GM23248 (cell line): ENCODE data around the gene TP53AIP1. TPM values are rescaled to one million over a fixed set of nuclear protein-coding genes. Genes with fewer than 3 reads are reported as not detected.

Source experiments
- DNase-seq: peaks from one replicate; pipeline ENCODE4 v3.0.0-alpha.2; 2015
- H2AFZ ChIP-seq: fragments of 200-600 bp; sonication (generic); 2 replicates; pipeline ENCODE4 v1.6.1; 2016; ENCODE audit warnings: antibody characterized with exemption
- H3F3A ChIP-seq: fragments of 200-600 bp; sonication (generic); 2 replicates; pipeline ENCODE4 v1.6.1; 2016; ENCODE audit warnings: mild to moderate bottlenecking, antibody characterized with exemption, mixed run types; ENCODE audit not compliant: insufficient read depth
- H3K27ac ChIP-seq: fragments of 200-600 bp; sonication (generic); 2 replicates; pipeline ENCODE4 v1.5.1; 2016; ENCODE audit warnings: mild to moderate bottlenecking
- H3K27me3 ChIP-seq: fragments of 200-600 bp; sonication (generic); replicated peaks from 2 replicates; pipeline ENCODE4 v1.6.1; 2016; ENCODE audit warnings: mild to moderate bottlenecking; ENCODE audit not compliant: insufficient read depth
- H3K36me3 ChIP-seq: fragments of 200-600 bp; sonication (generic); 2 replicates; pipeline ENCODE4 v1.6.1; 2016; ENCODE audit warnings: low read depth, mild to moderate bottlenecking
- H3K4me1 ChIP-seq: fragments of 200-600 bp; sonication (generic); 2 replicates; pipeline ENCODE4 v1.6.1; 2016; ENCODE audit warnings: mild to moderate bottlenecking; ENCODE audit not compliant: insufficient read depth
- H3K4me2 ChIP-seq: fragments of 200-600 bp; sonication (generic); one replicate; pipeline ENCODE4 v1.6.1; 2016; ENCODE audit warnings: mild to moderate bottlenecking; ENCODE audit not compliant: unreplicated experiment
- H3K4me3 ChIP-seq: fragments of 200-600 bp; sonication (generic); 2 replicates; pipeline ENCODE4 v1.5.1; 2016; ENCODE audit warnings: mild to moderate bottlenecking
- H3K79me2 ChIP-seq: fragments of 200-600 bp; sonication (generic); 2 replicates; pipeline ENCODE4 v1.6.1; 2016; ENCODE audit warnings: mild to moderate bottlenecking; ENCODE audit not compliant: insufficient read depth
- H3K9ac ChIP-seq: fragments of 200-600 bp; sonication (generic); 2 replicates; pipeline ENCODE4 v1.6.1; 2016; ENCODE audit warnings: mild to moderate bottlenecking
- H3K9me2 ChIP-seq: fragments of 200-600 bp; sonication (generic); 2 replicates; pipeline ENCODE4 v1.6.1; 2016; ENCODE audit warnings: mixed run types, mild to moderate bottlenecking, moderate library complexity; ENCODE audit not compliant: insufficient read depth
- H3K9me3 ChIP-seq: fragments of 200-600 bp; sonication (generic); one replicate; pipeline ENCODE4 v1.6.1; 2017; ENCODE audit warnings: low read depth
- H4K20me1 ChIP-seq: fragments of 200-600 bp; sonication (generic); 2 replicates; pipeline ENCODE4 v1.6.0; 2016; ENCODE audit not compliant: insufficient read depth
- EZH2 ChIP-seq: fragments of 200-600 bp; sonication (generic); IDR thresholded peaks from 2 replicates; pipeline ENCODE4 v1.6.1; 2018; ENCODE audit warnings: antibody characterized with exemption, mild to moderate bottlenecking; ENCODE audit not compliant: insufficient read depth, poor library complexity, severe bottlenecking
- EZH2phosphoT487 ChIP-seq: fragments of 200-600 bp; sonication (generic); IDR thresholded peaks from 2 replicates; pipeline ENCODE4 v1.6.1; 2018; ENCODE audit warnings: antibody characterized with exemption, moderate library complexity, mild to moderate bottlenecking, low read depth; ENCODE audit not compliant: insufficient read depth
- WGBS, 2 experiments: methylation state at CpG; one replicate each; pipeline ENCODE4 v1.1.6; 2015 to 2017; ENCODE audit warnings: low lambda C conversion rate in 2 of 2, low coverage in 1 of 2; ENCODE audit errors: missing lambda C conversion rate in 2 of 2; 5-methylcytosine and 5-hydroxymethylcytosine counted together
- in situ Hi-C: fragments of 300-500 bp; cut with MboI; formaldehyde crosslinking; loops from 2 replicates; pipeline ENCODE4 v1.15.0; 2020
- polyA plus RNA-seq: library from polyadenylated mRNA; unstranded; fragments of >200 nt; fragmentation: Nextera tagmentation; extraction: Ambion mirVana; gene quantifications from 2 replicates; pipeline ENCODE4 v1.2.1, GENCODE V29; 2016
- total RNA-seq: library from RNA; depleted of rRNA; stranded (reverse); fragments of >200 nt; shearing (Covaris generic); gene quantifications from 2 replicates; pipeline ENCODE4 v1.2.3, GENCODE V29; 2014

TP53AIP1 gene
- total and polyA plus RNA-seq, 2 experiments from 2014 or later, result not detected

DNA sequence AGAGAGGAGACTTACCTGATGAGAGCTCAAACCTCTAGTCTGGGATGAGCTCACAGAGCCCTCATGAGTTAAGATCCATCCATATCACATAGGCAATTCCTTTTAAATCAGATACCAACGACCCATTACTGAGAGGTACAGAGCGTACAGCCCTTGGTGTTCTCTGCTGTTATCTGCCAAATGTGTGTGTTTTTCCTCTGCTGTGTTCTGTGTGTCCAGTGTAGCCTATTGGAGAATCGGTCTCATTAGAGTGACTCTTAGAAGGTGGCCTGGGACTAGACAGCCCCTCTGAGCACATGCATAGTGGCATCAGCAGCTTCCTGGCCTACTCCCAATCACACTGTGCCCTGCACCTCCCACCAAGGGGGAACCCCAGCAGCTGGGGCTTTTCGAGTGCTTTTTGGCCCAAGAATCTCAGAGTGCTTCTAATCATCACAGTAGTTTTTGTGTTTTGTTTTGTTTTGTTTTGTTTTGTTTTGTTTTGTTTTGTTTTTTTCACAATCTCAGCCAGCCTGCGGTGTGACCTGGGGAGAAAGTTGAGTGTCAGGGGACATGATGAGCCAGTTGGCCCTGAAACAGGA is 25.4 kb downstream of the TP53AIP1 start:
- H3K4me2 ChIP-seq, result no peak overlapping the region
- H3K36me3 ChIP-seq, result no peaks in the 10 kb centered on the region
- 55 to 63% methylated on average over 5 of the region's 5 CpGs for WGBS, 2 experiments
- H4K20me1 ChIP-seq, result no peaks in the 10 kb centered on the region
- in situ Hi-C loops, result no loop called here
- no peak for DNase-seq
- H3K9me2 ChIP-seq, result no peaks in the 10 kb centered on the region
- H3K9me3 ChIP-seq, result no peaks in the 10 kb centered on the region
- H3K4me1 ChIP-seq, result no peaks in the 10 kb centered on the region
- no peak for TF ChIP-seq EZH2phosphoT487
- TF ChIP-seq EZH2, result no peak
- H3K27me3 ChIP-seq, result peaks cover 5% of the 10 kb centered on the region
- H3K4me3 ChIP-seq, result no peak overlapping the region
- no peaks in the 10 kb centered on the region for H3K79me2 ChIP-seq
- no peak overlapping the region for H2AFZ ChIP-seq
- H3K9ac ChIP-seq, result no peak overlapping the region
- H3K27ac ChIP-seq, result no peak overlapping the region
- H3F3A ChIP-seq, result no peaks in the 10 kb centered on the region

DNA sequence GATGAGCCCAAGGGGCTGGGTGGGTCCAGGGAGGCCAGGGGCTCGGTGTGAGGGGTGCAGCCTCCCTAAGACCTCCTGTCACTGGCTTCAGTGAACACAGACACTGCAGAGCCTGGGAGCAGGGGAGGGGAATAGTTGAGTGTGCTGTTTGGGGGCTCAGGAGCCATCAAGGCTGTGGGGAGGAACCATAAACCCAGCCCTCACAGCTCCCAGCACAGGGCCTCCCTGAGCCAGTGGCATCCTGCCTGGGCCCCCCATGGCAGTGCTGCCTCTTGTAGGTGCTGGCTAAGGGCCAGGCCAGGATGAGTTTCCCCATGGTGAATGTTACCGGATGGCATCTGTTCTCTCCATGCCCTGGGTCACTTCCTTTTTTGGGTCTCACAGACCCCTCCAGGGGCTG is 26.0 kb downstream of the TP53AIP1 start:
- H3K4me2 ChIP-seq, result no peak overlapping the region
- H3K9me2 ChIP-seq, result no peaks in the 10 kb centered on the region
- no peak overlapping the region for H3K4me3 ChIP-seq
- no peak overlapping the region for H3K27ac ChIP-seq
- in situ Hi-C loops, result no loop called here
- no peak overlapping the region for H3K9ac ChIP-seq
- H3K36me3 ChIP-seq, result no peaks in the 10 kb centered on the region
- H2AFZ ChIP-seq, result no peak overlapping the region
- H3K27me3 ChIP-seq, result peaks cover 5% of the 10 kb centered on the region
- WGBS, 2 experiments, result 79 to 80% methylated on average over 2 of the region's 2 CpGs
- no peaks in the 10 kb centered on the region for H3K9me3 ChIP-seq
- TF ChIP-seq EZH2phosphoT487, result no peak
- TF ChIP-seq EZH2, result no peak
- no peaks in the 10 kb centered on the region for H3F3A ChIP-seq
- no peaks in the 10 kb centered on the region for H4K20me1 ChIP-seq
- no peaks in the 10 kb centered on the region for H3K4me1 ChIP-seq
- no peak for DNase-seq
- H3K79me2 ChIP-seq, result no peaks in the 10 kb centered on the region

DNA sequence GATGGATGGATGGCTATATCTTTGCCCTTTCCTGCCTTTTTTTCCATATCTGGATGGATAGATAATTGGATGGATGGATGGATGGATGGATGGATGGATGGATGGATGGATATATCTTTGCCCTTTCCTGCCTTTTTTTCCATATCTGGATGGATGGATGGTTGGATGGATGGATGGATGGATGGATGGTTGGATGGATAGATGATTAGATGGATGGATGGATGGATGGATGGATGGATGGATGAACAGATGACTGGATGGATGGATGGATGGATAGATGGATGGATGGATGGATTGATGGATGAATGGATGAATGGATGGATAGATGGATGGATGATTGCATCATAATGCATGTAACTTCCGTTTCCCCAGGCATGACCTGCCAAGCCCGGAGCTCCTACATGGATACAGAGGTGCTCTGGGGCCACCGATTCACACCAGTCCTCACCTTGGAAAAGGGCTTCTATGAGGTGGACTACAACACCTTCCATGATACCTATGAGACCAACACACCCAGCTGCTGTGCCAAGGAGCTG is 26.6 kb downstream of the TP53AIP1 start:
- H3K27ac ChIP-seq, result no peak overlapping the region
- H4K20me1 ChIP-seq, result no peaks in the 10 kb centered on the region
- in situ Hi-C loops, result no loop called here
- TF ChIP-seq EZH2phosphoT487, result no peak
- no peak for TF ChIP-seq EZH2
- DNase-seq, result no peak
- no peak overlapping the region for H2AFZ ChIP-seq
- H3K4me2 ChIP-seq, result no peak overlapping the region
- no peaks in the 10 kb centered on the region for H3K9me2 ChIP-seq
- no peaks in the 10 kb centered on the region for H3F3A ChIP-seq
- H3K27me3 ChIP-seq, result peaks cover 5% of the 10 kb centered on the region
- H3K4me1 ChIP-seq, result no peaks in the 10 kb centered on the region
- H3K4me3 ChIP-seq, result no peak overlapping the region
- H3K9me3 ChIP-seq, result no peaks in the 10 kb centered on the region
- WGBS, 2 experiments, result 64 to 71% methylated on average over 3 of the region's 3 CpGs
- H3K79me2 ChIP-seq, result no peaks in the 10 kb centered on the region
- no peak overlapping the region for H3K9ac ChIP-seq
- no peaks in the 10 kb centered on the region for H3K36me3 ChIP-seq

DNA sequence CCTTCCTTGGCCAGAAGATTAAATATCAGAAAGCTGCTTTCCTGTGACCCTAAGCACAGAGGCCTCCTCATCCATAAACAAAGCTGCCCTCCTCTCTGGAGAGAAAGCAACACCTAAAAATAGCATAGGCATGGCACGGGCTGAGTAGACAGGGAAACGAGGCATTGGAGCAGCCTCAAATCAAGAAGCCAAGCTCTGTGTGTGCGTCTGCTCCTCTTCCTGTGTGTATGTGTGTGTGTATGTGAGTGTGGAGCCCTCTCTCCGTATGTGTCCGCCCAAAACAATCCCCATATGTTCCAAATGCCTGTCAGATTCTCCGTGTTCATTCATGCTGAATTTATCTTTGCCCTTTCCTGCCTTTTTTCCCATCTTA is 27.5 kb downstream of the TP53AIP1 start:
- no peaks in the 10 kb centered on the region for H3K9me3 ChIP-seq
- no peak overlapping the region for H3K9ac ChIP-seq
- H3K4me1 ChIP-seq, result no peaks in the 10 kb centered on the region
- H2AFZ ChIP-seq, result no peak overlapping the region
- no peaks in the 10 kb centered on the region for H3F3A ChIP-seq
- in situ Hi-C loops, result no loop called here
- H3K4me2 ChIP-seq, result no peak overlapping the region
- H3K9me2 ChIP-seq, result no peaks in the 10 kb centered on the region
- no peaks in the 10 kb centered on the region for H4K20me1 ChIP-seq
- no peak for TF ChIP-seq EZH2phosphoT487
- TF ChIP-seq EZH2, result no peak
- peaks cover 2% of the 10 kb centered on the region for H3K27me3 ChIP-seq
- H3K79me2 ChIP-seq, result no peaks in the 10 kb centered on the region
- no peak overlapping the region for H3K27ac ChIP-seq
- DNase-seq, result no peak
- no peaks in the 10 kb centered on the region for H3K36me3 ChIP-seq
- WGBS, 2 experiments, result 22 to 32% methylated on average over 6 of the region's 6 CpGs
- no peak overlapping the region for H3K4me3 ChIP-seq
